22Rv1 (cell line): ENCODE measurements around the gene LY86.

Experiments used
- ZFX ChIP-seq: fragments of 450-650 bp; IDR thresholded peaks from 2 replicates; pipeline ENCODE4 v1.6.1; 2017; ENCODE audit warnings: antibody characterized with exemption, borderline replicate concordance
- TF ChIP-seq, protein P1 (sequence below): fragments of 450-650 bp; IDR thresholded peaks from 2 replicates; pipeline ENCODE4 v1.5.1; 2017; ENCODE audit warnings: mild to moderate bottlenecking

DNA sequence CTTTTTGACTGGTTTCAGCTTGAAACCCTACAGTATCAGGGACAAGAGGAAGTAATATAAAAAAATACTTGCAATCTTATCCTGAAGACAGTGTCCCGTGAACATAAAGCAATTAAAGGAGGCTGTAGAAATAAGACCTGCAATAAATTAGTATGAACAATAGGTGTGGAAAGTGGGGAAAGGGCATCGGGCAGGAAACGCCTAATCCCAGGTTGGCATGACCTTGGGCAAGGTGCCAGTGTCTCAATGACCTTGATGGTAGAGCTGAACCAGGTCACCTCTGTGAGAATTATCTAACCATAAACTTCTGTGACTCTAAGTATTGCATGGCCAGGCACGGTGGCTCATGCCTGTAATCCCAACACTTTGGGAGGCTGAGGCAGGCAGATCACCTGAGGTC lies 115.2 kb downstream of the LY86 start:
- TF ChIP-seq, protein P1, sequence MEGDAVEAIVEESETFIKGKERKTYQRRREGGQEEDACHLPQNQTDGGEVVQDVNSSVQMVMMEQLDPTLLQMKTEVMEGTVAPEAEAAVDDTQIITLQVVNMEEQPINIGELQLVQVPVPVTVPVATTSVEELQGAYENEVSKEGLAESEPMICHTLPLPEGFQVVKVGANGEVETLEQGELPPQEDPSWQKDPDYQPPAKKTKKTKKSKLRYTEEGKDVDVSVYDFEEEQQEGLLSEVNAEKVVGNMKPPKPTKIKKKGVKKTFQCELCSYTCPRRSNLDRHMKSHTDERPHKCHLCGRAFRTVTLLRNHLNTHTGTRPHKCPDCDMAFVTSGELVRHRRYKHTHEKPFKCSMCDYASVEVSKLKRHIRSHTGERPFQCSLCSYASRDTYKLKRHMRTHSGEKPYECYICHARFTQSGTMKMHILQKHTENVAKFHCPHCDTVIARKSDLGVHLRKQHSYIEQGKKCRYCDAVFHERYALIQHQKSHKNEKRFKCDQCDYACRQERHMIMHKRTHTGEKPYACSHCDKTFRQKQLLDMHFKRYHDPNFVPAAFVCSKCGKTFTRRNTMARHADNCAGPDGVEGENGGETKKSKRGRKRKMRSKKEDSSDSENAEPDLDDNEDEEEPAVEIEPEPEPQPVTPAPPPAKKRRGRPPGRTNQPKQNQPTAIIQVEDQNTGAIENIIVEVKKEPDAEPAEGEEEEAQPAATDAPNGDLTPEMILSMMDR: no peak
- TF ChIP-seq ZFX: no peak
